Mesenteric fat pad (tissue), 1 donor: Measurements from ENCODE around the gene NF1. TPM values are rescaled to one million over a fixed set of nuclear protein-coding genes. Genes with fewer than 3 reads are reported as not detected.

Experiments used
- DNase-seq: peaks from one replicate; pipeline ENCODE4 v3.0.0-alpha.2; 2020; ENCODE audit warnings: low spot score
- total RNA-seq: library from RNA; stranded (reverse); fragmentation: NEBNext Ultra II Directional; extraction: Animal tissue kit (Norgen Biotek cat#: 25700); gene quantifications from one replicate; pipeline ENCODE4 v1.2.1, GENCODE V29; 2021
- donor health status: DM: yes; HTN: yes; CAD: no.

Gene NF1
- total RNA-seq, 1 donor from 2014 or later, result 55.8 TPM

GRCh38 chr17:31398381-31399311, 303.9 kb downstream of the NF1 start:
- peak; percentile 73 for DNase-seq

DNA sequence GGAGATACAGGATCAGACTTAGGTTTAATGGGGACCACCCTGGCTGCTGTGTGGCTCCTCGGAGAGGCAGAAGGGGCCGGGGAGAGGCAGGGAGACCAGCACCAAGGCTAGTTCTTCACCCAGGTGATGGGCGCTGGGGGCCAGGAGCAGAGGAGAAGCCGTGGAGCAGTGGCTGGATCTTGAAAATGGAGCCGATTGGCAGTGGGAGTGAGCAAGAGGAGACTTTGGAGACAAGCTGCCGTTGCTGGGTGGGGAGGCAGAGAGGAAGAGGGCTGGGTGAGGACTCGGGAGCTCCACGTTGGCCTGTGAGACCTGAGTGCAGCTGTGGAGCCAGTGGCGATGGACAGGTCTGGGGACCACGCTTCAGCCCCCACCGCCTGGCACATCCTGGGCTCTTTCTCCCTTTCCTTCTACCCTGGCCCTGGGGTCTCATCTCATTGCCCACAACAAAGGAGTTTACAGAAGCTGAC, 305.7 kb downstream of the NF1 start:
- DNase-seq, result peak; percentile 83

DNA sequence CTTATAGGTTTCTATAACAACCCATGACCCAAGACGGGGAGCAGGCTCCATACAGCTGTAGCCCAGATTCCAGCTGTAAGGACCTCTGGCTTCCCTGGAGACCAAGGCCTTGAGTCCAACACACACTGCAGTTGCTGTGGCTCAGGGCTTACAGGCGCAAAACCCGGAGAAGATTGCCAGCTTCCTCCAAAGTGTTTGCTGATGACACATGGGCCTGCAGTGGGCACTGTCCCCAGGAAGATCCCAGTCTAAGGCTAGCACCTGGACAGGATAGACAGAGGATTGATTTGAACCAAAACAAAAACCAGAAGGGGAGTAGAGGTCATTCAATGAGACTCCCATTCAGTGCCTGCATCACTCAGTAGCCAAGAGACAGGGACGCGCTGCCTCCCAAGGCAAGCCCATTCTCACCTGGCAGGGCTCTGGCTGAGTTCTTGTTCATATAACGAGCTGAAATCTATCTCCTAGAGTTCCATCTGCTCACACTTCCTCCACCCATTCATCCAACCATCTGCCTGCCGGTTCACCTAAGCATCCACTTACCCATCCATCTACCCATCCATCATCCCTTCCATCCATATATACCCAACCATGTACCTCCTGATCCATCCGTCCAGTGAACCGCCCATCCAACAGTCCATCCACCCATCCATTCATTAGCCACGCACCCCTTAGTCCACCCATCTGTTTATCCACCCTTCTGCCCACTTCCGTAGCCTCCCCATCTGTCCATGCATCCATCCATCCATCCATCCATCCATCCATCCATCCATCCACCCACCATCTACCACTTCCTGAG, 306.9 kb downstream of the NF1 start:
- peak; percentile 71 for DNase-seq

GRCh38 chr17:31404028-31404949, 309.5 kb downstream of the NF1 start:
- DNase-seq, result peak; percentile 43

- DNase-seq, result no peak
These were observed 311.2 kb downstream of the NF1 start for GRCh38 chr17:31405890-31406371.

DNA sequence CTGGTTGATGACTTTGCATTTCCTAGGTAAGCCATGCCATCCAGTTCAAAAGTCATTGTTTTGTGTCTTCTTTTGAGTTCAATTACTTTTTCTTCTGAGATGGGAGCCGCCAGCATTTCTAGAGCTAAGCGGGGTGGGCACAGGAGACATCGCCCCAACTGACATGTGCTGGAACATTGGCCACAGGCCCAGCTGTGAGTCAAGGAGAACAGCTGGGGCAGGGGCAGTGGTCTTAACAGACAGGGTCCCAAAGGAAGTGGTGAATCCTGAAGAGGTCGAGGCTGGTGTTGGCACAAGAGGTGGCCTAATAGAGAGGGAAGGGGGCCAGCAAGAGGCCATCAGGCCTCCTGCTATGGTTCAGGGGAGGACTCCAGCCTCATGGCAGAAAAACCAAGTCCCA, 313.8 kb downstream of the NF1 start:
- DNase-seq, result no peak

DNA sequence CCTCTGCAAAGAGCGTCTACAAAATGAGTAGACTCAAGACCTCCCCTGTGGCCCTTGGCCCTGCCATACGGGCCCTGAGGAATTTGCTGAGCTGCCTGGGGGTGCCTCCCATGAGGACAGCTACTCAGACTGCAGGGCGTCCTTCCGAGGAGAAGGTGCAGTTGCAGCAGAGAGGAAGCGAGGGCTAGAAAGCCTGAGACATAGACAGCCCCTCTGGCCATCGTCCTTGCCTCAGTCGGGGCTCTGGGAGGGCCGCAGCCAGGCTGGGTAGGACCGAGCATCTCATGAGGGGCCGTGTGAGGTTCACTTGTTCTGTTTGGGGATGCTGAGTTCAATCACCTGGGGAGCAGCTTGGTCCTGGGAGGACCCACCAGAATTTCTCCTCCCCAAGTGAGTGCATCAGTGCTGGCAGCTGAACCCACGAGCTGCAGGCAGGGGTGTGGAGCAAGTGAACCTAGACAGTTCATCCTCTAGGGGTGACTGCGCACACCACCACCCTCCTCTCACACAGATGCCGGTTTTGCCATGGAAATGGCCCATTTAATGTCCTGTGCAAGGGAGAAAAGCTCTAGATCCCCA, 317.0 kb downstream of the NF1 start:
- no peak for DNase-seq

GRCh38 chr17:31412511-31412910, 317.7 kb downstream of the NF1 start:
- no peak for DNase-seq

GRCh38 chr17:31413081-31413799, 318.5 kb downstream of the NF1 start:
- DNase-seq, result no peak

DNA sequence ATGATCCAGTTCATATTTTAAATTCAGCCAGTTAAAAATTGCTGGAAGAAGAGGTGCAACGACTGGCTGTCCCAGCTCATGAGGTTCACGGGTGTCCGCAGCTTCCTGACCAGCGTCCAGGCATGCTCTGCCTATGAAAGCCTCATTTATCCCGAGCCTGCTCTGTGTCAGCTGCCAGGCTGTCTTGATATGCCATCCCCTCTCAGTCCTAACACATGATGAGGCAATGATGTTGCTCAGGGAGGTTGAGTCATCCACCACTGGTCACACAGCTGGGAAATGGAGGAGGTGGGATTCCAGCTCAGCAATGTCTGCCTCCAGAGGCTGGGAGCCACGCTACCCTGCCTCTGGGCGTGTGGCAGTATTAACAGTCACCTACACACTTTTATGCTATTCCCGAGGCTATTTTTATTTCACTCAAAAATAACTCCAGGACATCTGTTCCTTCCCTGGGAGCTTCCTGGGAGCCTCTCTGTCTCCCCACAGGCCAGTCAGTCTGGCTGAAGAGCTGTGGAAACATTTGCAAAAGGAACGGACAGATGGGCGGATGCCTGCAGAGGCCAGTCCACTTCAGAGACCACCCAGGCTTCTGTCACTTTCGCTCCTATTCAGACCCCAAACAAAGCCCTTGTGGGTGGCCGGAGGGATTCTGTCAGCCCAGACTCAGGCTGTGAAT, 319.2 kb downstream of the NF1 start:
- DNase-seq, result no peak

- no peak for DNase-seq
These were observed 319.8 kb downstream of the NF1 start for GRCh38 chr17:31414550-31414918.

DNA sequence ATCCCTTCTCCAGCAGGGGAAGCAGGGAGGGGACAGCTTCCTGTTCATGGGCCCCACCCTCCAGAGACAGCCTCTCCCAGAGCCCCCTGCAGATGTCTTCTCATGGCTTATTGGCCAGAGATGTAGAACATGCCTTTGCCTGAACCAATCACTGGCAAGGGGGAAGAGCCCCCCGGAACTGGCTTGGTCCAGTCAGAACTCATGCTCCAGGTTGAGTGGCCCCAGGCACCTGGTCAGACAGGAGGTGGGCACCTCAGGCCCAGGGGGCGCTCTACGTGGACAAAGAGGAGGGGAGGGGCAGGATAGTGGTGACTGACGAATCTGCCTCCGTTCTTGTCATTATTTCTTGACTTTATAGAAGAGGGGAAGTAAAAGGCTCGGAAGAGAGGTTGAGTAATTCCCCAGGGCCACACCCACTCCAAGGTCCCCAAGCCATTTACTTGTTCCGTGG, 320.3 kb downstream of the NF1 start:
- DNase-seq, result no peak

- DNase-seq, result no peak
These were observed 321.1 kb downstream of the NF1 start for GRCh38 chr17:31415640-31416502.

- no peak for DNase-seq
These were observed 321.7 kb downstream of the NF1 start for GRCh38 chr17:31416503-31416923.

- no peak for DNase-seq
These were observed 322.4 kb downstream of the NF1 start for GRCh38 chr17:31417051-31417792.

- DNase-seq, result no peak
These were observed 324.1 kb downstream of the NF1 start for GRCh38 chr17:31418773-31419350.

- DNase-seq, result no peak
These were observed 327.7 kb downstream of the NF1 start for GRCh38 chr17:31422443-31422842.
